GM23338 (cell line): ENCODE measurements around the gene PXDN. TPM values are rescaled to one million over a fixed set of nuclear protein-coding genes. Genes with fewer than 3 reads are reported as not detected.

ENCODE experiments used
- CREB1 ChIP-seq: fragments of 250-450 bp; sonication (Bioruptor Pico); IDR thresholded peaks from 2 replicates; pipeline ENCODE4 v1.5.0; 2020; ENCODE audit warnings: low read depth, mild to moderate bottlenecking, moderate library complexity
- CTCF ChIP-seq, 2 experiments: fragments of 200-600 bp in 1 of 2; sonication (generic) in 1 of 2; conservative IDR thresholded peaks; 2 replicates each; pipeline versions ENCODE4 v1.5.1 to v1.6.1; 2016 to 2017; ENCODE audit warnings: antibody characterized with exemption in 2 of 2, low read depth in 2 of 2, mild to moderate bottlenecking in 2 of 2, moderate library complexity in 1 of 2
- ETS1 ChIP-seq: IDR thresholded peaks from 2 replicates; pipeline ENCODE4 v1.6.1; 2016; ENCODE audit warnings: antibody characterized with exemption
- EZH2 ChIP-seq: fragments of 200-600 bp; sonication (generic); IDR thresholded peaks from one replicate; pipeline ENCODE4 v1.8.0; 2017; ENCODE audit warnings: antibody characterized with exemption, mild to moderate bottlenecking, low read depth; ENCODE audit not compliant: unreplicated experiment
- EZH2phosphoT487 ChIP-seq: fragments of 200-600 bp; sonication (generic); IDR thresholded peaks from one replicate; pipeline ENCODE4 v1.8.1; 2018; ENCODE audit warnings: antibody characterized with exemption; ENCODE audit not compliant: unreplicated experiment
- JUNB ChIP-seq: IDR thresholded peaks from one replicate; pipeline ENCODE4 v1.6.1; 2016; ENCODE audit warnings: antibody characterized with exemption; ENCODE audit not compliant: unreplicated experiment
- NANOG ChIP-seq: IDR thresholded peaks from 2 replicates; pipeline ENCODE4 v1.6.1; 2016; ENCODE audit warnings: antibody characterized with exemption, borderline replicate concordance
- ZNF114 ChIP-seq: fragments of 250-450 bp; sonication (Bioruptor Pico); IDR thresholded peaks from 2 replicates; pipeline ENCODE4 v1.5.0; 2020; ENCODE audit warnings: mild to moderate bottlenecking, moderate library complexity
- ZNF331 ChIP-seq: fragments of 250-450 bp; sonication (Bioruptor Pico); IDR thresholded peaks from 2 replicates; pipeline ENCODE4 v1.5.0; 2020; ENCODE audit warnings: low read depth, mild to moderate bottlenecking, moderate library complexity
- ZNF462 ChIP-seq: fragments of 250-450 bp; sonication (Bioruptor Pico); IDR thresholded peaks from 2 replicates; pipeline ENCODE4 v1.5.0; 2020; ENCODE audit warnings: mild to moderate bottlenecking, moderate library complexity
- polyA plus RNA-seq: library from polyadenylated mRNA; unstranded; fragments of >200 nt; fragmentation: Nextera tagmentation; extraction: Ambion mirVana; gene quantifications from 2 replicates; pipeline ENCODE4 v1.2.1, GENCODE V29; 2016
- total RNA-seq: library from RNA; depleted of rRNA; stranded (reverse); fragments of >200 nt; shearing (Covaris generic); gene quantifications from 2 replicates; pipeline ENCODE4 v1.2.3, GENCODE V29; 2014

The PXDN gene
- total and polyA plus RNA-seq, 2 experiments from 2014 or later = 42.2 to 225 TPM

- TF ChIP-seq ZNF462 (CRISPR knock-in tag) = no peak
- no peak for TF ChIP-seq EZH2
- no peak for TF ChIP-seq ETS1
- no peak for TF ChIP-seq ZNF331 (CRISPR knock-in tag)
- no peak for TF ChIP-seq CREB1
- TF ChIP-seq NANOG = no peak
- TF ChIP-seq ZNF114 (CRISPR knock-in tag) = no peak
- no peak for TF ChIP-seq JUNB
- TF ChIP-seq CTCF (conservative IDR thresholded peaks at IDR 0.05; ENCODE audit: low read depth in 2 of 2) = no peak
- no peak for TF ChIP-seq EZH2phosphoT487
Measured at GRCh38 chr2:1603059-1603458, 141.3 kb downstream of the PXDN start (continued).
